ENCODE results near the gene NIBAN1.

DNA sequence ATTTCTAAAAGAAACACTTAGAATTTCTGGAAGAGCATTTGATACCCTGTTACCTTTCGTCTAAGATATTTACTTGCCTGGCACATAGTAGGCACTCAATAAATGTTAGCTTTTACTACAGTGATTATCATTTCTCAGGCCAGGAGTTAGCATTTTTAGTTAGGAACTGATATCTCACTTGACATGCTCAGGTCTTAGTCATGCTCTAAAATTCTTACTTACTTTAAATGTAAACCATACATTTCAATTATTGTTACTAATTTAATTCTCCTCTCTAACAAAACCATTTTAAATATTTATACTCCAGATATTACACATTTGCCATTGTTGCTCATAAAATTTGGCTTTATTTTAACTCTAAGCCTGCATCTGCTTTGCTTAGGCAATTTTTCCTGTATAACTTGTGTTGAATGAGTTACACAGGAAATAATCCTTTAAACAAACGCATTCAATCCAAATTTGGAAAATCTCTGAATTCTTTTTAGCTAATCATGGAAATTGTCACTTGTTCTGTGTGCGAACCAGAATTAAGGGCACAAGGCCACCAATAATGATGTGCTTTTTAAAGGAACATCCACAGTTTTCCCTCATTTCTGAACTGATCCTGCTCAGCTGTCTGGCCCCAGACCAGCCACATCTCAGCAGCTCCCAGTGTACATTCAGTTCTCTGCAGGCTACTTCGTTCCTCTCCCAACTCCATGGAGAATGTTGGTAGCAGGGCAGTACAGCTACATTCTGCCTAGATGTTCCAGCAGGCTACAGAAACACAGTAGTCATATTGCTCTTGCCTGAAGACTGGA is 15.6 kb downstream of the NIBAN1 start:
- TF ChIP-seq, protein P1, sequence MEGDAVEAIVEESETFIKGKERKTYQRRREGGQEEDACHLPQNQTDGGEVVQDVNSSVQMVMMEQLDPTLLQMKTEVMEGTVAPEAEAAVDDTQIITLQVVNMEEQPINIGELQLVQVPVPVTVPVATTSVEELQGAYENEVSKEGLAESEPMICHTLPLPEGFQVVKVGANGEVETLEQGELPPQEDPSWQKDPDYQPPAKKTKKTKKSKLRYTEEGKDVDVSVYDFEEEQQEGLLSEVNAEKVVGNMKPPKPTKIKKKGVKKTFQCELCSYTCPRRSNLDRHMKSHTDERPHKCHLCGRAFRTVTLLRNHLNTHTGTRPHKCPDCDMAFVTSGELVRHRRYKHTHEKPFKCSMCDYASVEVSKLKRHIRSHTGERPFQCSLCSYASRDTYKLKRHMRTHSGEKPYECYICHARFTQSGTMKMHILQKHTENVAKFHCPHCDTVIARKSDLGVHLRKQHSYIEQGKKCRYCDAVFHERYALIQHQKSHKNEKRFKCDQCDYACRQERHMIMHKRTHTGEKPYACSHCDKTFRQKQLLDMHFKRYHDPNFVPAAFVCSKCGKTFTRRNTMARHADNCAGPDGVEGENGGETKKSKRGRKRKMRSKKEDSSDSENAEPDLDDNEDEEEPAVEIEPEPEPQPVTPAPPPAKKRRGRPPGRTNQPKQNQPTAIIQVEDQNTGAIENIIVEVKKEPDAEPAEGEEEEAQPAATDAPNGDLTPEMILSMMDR (IDR thresholded peaks at IDR 0.05) = no peak
- TF ChIP-seq ARID4B (CRISPR knock-in tag; IDR thresholded peaks at IDR 0.05; ENCODE audit: borderline replicate concordance) (no peak), TCF7 (CRISPR knock-in tag; IDR thresholded peaks at IDR 0.05; ENCODE audit: low read depth) (no peak), JUN (CRISPR knock-in tag; IDR thresholded peaks at IDR 0.05) (no peak), ZNF512 (CRISPR knock-in tag; IDR thresholded peaks at IDR 0.05; ENCODE audit: borderline replicate concordance) (no peak), ZSCAN18 (CRISPR knock-in tag; IDR thresholded peaks at IDR 0.05) (no peak), ATF3 (CRISPR knock-in tag; conservative IDR thresholded peaks at IDR 0.05) (no peak), TP53 (CRISPR knock-in tag; IDR thresholded peaks at IDR 0.05) (no peak), ATF2 (CRISPR knock-in tag; IDR thresholded peaks at IDR 0.05; ENCODE audit: borderline replicate concordance, low read depth) (no peak), ZNF423 (CRISPR knock-in tag; IDR thresholded peaks at IDR 0.05) (no peak)
- TF ChIP-seq, protein P2, sequence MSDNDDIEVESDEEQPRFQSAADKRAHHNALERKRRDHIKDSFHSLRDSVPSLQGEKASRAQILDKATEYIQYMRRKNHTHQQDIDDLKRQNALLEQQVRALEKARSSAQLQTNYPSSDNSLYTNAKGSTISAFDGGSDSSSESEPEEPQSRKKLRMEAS (CRISPR knock-in tag; IDR thresholded peaks at IDR 0.05) = no peak
- TF ChIP-seq, protein P3, sequence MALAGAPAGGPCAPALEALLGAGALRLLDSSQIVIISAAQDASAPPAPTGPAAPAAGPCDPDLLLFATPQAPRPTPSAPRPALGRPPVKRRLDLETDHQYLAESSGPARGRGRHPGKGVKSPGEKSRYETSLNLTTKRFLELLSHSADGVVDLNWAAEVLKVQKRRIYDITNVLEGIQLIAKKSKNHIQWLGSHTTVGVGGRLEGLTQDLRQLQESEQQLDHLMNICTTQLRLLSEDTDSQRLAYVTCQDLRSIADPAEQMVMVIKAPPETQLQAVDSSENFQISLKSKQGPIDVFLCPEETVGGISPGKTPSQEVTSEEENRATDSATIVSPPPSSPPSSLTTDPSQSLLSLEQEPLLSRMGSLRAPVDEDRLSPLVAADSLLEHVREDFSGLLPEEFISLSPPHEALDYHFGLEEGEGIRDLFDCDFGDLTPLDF (CRISPR knock-in tag; IDR thresholded peaks at IDR 0.05) = no peak
- TF ChIP-seq, protein P4, sequence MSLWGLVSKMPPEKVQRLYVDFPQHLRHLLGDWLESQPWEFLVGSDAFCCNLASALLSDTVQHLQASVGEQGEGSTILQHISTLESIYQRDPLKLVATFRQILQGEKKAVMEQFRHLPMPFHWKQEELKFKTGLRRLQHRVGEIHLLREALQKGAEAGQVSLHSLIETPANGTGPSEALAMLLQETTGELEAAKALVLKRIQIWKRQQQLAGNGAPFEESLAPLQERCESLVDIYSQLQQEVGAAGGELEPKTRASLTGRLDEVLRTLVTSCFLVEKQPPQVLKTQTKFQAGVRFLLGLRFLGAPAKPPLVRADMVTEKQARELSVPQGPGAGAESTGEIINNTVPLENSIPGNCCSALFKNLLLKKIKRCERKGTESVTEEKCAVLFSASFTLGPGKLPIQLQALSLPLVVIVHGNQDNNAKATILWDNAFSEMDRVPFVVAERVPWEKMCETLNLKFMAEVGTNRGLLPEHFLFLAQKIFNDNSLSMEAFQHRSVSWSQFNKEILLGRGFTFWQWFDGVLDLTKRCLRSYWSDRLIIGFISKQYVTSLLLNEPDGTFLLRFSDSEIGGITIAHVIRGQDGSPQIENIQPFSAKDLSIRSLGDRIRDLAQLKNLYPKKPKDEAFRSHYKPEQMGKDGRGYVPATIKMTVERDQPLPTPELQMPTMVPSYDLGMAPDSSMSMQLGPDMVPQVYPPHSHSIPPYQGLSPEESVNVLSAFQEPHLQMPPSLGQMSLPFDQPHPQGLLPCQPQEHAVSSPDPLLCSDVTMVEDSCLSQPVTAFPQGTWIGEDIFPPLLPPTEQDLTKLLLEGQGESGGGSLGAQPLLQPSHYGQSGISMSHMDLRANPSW (CRISPR knock-in tag; conservative IDR thresholded peaks at IDR 0.05; ENCODE audit: low read depth) = no peak
